Measurements from ENCODE around the gene BOD1L1. TPM values are rescaled to one million over a fixed set of nuclear protein-coding genes. Genes with fewer than 3 reads are reported as not detected.
A peak's percentile ranks its signal among the peaks of the same experiment; 100 is the strongest.

BOD1L1 gene
- total RNA-seq, 2 experiments from 2014 or later: 27.2 to 28.9 TPM

DNA sequence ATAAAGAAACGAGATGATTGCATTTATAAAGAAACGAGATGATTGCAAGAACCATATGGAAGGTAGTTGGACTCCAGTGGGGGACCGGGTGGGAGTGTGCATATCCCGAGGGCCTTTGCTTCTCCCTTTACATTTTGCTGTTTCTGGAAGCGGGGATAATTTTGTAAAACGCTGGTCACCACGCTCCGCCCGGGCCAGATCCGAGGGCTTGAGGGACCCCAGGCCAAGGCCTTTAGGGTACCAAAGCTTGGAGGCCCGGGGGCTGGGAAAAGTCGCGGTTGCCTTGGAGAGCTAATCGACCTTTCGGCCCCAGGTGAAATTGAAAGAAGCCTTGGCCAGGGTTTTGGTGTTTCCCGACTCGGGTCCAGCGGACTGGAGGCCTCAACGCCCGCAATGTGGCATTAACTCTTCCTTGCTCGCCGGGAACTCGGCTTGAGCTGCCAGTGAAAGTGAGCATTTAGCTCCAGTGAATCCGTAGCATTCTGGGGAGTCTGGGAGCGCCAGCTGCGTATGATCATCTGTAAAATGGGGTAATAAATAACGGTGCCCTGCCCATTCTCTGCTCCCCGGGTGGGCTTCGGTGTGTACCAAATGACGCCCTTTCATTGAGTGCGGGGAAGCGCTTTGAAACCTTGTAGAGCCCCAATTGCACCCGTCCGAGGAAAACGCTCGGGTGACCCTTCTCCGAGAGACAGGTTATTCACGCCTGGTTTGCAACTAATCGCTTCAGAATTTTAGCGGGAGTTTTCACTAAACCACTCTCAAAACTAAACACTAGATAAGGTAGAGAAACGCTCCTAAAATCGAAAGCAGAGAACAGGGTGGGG is 87.7 kb downstream of the BOD1L1 start:
- Mint-ChIP-seq H3K36me3 (ENCODE audit: low read depth) (peaks cover 4% of the 10 kb centered on the region), H3K4me3 (peak overlapping the region; percentile 12), H3K27me3 (peaks cover 80% of the 10 kb centered on the region), H3K27ac (no peak overlapping the region), H3K9me3 (peaks cover 4% of the 10 kb centered on the region), H3K4me1 (ENCODE audit: low read depth) (peaks cover 43% of the 10 kb centered on the region)
- ChIA-PET POLR2A (interaction anchor here (1.0 kb wide), 1 partner anchor 12 kb away, joined by 3 read pairs; no protein-coding TSS in a partner anchor), CTCF (interaction anchor here (3.9 to 5.2 kb wide), 2 partner anchors 11 to 16 kb away, joined by 17 to 31 read pairs; no protein-coding TSS in a partner anchor)
- no peak for ATAC-seq
- DNase-seq: no peak
- intact Hi-C loops (cut with micrococcal nuclease): no loop called here
- TF ChIP-seq CTCF (IDR thresholded peaks at IDR 0.05): no peak

- peaks cover 4% of the 10 kb centered on the region for H3K36me3 Mint-ChIP-seq (ENCODE audit: low read depth)
- no peak for DNase-seq
- no peak for TF ChIP-seq CTCF (IDR thresholded peaks at IDR 0.05)
- POLR2A ChIA-PET: interaction anchor here (1.0 kb wide), 1 partner anchor 11 kb away, joined by 3 read pairs; no protein-coding TSS in a partner anchor
- no peak overlapping the region for H3K27ac Mint-ChIP-seq
- intact Hi-C loops (cut with micrococcal nuclease): no loop called here
- CTCF ChIA-PET: no interaction called here
- peaks cover 4% of the 10 kb centered on the region for H3K9me3 Mint-ChIP-seq
- no peak for ATAC-seq
- peaks cover 86% of the 10 kb centered on the region for H3K27me3 Mint-ChIP-seq
- H3K4me3 Mint-ChIP-seq: peak overlapping the region; percentile 2
- peaks cover 45% of the 10 kb centered on the region for H3K4me1 Mint-ChIP-seq (ENCODE audit: low read depth)
Measured at GRCh38 chr4:13539047-13539618, 88.4 kb downstream of the BOD1L1 start.

GRCh38 chr4:13538427-13538973 is 89.0 kb downstream of the BOD1L1 start:
- peaks cover 90% of the 10 kb centered on the region for H3K27me3 Mint-ChIP-seq

GRCh38 chr4:13537832-13538177 is 89.7 kb downstream of the BOD1L1 start:
- Mint-ChIP-seq H3K4me3 (no peak overlapping the region), H3K27me3 (peaks cover 87% of the 10 kb centered on the region), H3K9me3 (peaks cover 4% of the 10 kb centered on the region), H3K4me1 (ENCODE audit: low read depth) (peaks cover 46% of the 10 kb centered on the region), H3K36me3 (ENCODE audit: low read depth) (peaks cover 4% of the 10 kb centered on the region), H3K27ac (no peak overlapping the region)
- ATAC-seq: no peak
- no peak for DNase-seq
- ChIA-PET POLR2A (no interaction called here), CTCF (interaction anchor here (1.5 kb wide), 1 partner anchor 12 kb away, joined by 5 read pairs; no protein-coding TSS in a partner anchor)
- intact Hi-C loops (cut with micrococcal nuclease): no loop called here
- no peak for TF ChIP-seq CTCF (IDR thresholded peaks at IDR 0.05)

More at GRCh38 chr4:13538427-13538973, 89.0 kb downstream of the BOD1L1 start:
- intact Hi-C loops (cut with micrococcal nuclease): no loop called here
- H3K27ac Mint-ChIP-seq: no peak overlapping the region
- peaks cover 4% of the 10 kb centered on the region for H3K36me3 Mint-ChIP-seq (ENCODE audit: low read depth)
- CTCF ChIA-PET: no interaction called here
- DNase-seq (no peak), ATAC-seq (no peak)
- peaks cover 47% of the 10 kb centered on the region for H3K4me1 Mint-ChIP-seq (ENCODE audit: low read depth)
- peak overlapping the region; percentile 2 for H3K4me3 Mint-ChIP-seq
- H3K9me3 Mint-ChIP-seq: peaks cover 4% of the 10 kb centered on the region
- TF ChIP-seq CTCF (IDR thresholded peaks at IDR 0.05): no peak
- POLR2A ChIA-PET: interaction anchor here (1.0 kb wide), 1 partner anchor 11 kb away, joined by 3 read pairs; no protein-coding TSS in a partner anchor

Data from activated CD8-positive, alpha-beta T cell treated with anti-CD3 and anti-CD28 coated beads for 36 hours (primary cell).